Endodermal cell (in vitro differentiated cells): Measurements from ENCODE around the gene RGS21. TPM values are rescaled to one million over a fixed set of nuclear protein-coding genes. Genes with fewer than 3 reads are reported as not detected.

Experiments used
- DNase-seq: peaks from one replicate; pipeline ENCODE4 v3.0.0-alpha.2; 2017
- H3K27ac ChIP-seq: 2 replicates; pipeline ENCODE4 v1.5.1; 2013; ENCODE audit warnings: mild to moderate bottlenecking, low read depth, low read length, moderate library complexity
- H3K27me3 ChIP-seq: 2 replicates; pipeline ENCODE4 v1.6.1; 2013; ENCODE audit warnings: mild to moderate bottlenecking, low read length, moderate library complexity; ENCODE audit not compliant: insufficient read depth, control insufficient read depth, poor library complexity, severe bottlenecking
- H3K36me3 ChIP-seq: 2 replicates; pipeline ENCODE4 v1.7.0; 2013; ENCODE audit warnings: mild to moderate bottlenecking, low read length, moderate library complexity; ENCODE audit not compliant: control insufficient read depth, insufficient read depth
- H3K4me1 ChIP-seq: one replicate; pipeline ENCODE4 v1.7.0; 2013; ENCODE audit warnings: low read length; ENCODE audit not compliant: control insufficient read depth, insufficient read depth
- H3K4me3 ChIP-seq: 2 replicates; pipeline ENCODE4 v1.5.1; 2013; ENCODE audit warnings: mild to moderate bottlenecking, low read length, moderate library complexity
- H3K9ac ChIP-seq: 2 replicates; pipeline ENCODE4 v1.6.1; 2013; ENCODE audit warnings: mild to moderate bottlenecking, low read length, moderate library complexity; ENCODE audit not compliant: poor library complexity, severe bottlenecking; ENCODE audit errors: extremely low read depth
- H3K9me3 ChIP-seq: 2 replicates; pipeline ENCODE4 v1.6.1; 2013; ENCODE audit warnings: mild to moderate bottlenecking, low read length, moderate library complexity; ENCODE audit not compliant: control insufficient read depth
- H3K27ac Mint-ChIP-seq: 2 replicates; pipeline ENCODE4 v1.8.0; 2020; ENCODE audit warnings: mixed read lengths
- H3K27me3 Mint-ChIP-seq: 2 replicates; pipeline ENCODE4 v1.8.0; 2021; ENCODE audit warnings: mild to moderate bottlenecking, mixed read lengths; ENCODE audit not compliant: insufficient read depth
- H3K36me3 Mint-ChIP-seq: 2 replicates; pipeline ENCODE4 v1.8.0; 2020; ENCODE audit warnings: low read depth, mixed read lengths
- H3K4me1 Mint-ChIP-seq: 2 replicates; pipeline ENCODE4 v1.8.0; 2020; ENCODE audit warnings: mixed read lengths
- H3K4me3 Mint-ChIP-seq: 2 replicates; pipeline ENCODE4 v1.8.0; 2020; ENCODE audit warnings: mild to moderate bottlenecking, moderate library complexity, mixed read lengths
- H3K9me3 Mint-ChIP-seq: 2 replicates; pipeline ENCODE4 v1.8.0; 2020; ENCODE audit warnings: mild to moderate bottlenecking, mixed read lengths
- WGBS, 2 experiments: methylation state at CpG; one replicate each; pipeline versions ENCODE4 v1.1.5 to v1.1.7; 2013; ENCODE audit warnings: missing lambda C conversion rate in 2 of 2, mixed read lengths in 1 of 2; ENCODE audit not compliant: insufficient coverage in 1 of 2, insufficient read length in 1 of 2; 5-methylcytosine and 5-hydroxymethylcytosine counted together
- total RNA-seq, 2 donors: library from RNA; stranded (reverse); fragmentation: NEBNext Ultra II Directional in 1 of 2; extraction: Animal tissue kit (Norgen Biotek cat#: 25700) in 1 of 2; gene quantifications; 2 replicates in 1 of 2; 3 replicates in 1 of 2; pipeline ENCODE4 v1.2.1, GENCODE V29; 2021
- TF ChIP-seq, protein P1 (sequence below): fragments of 200-600 bp; sonication (generic); conservative IDR thresholded peaks from 2 replicates; pipeline ENCODE4 v1.5.0; 2021; ENCODE audit warnings: antibody characterized with exemption, mild to moderate bottlenecking

The RGS21 gene
- total RNA-seq, 2 donors from 2014 or later: not detected

DNA sequence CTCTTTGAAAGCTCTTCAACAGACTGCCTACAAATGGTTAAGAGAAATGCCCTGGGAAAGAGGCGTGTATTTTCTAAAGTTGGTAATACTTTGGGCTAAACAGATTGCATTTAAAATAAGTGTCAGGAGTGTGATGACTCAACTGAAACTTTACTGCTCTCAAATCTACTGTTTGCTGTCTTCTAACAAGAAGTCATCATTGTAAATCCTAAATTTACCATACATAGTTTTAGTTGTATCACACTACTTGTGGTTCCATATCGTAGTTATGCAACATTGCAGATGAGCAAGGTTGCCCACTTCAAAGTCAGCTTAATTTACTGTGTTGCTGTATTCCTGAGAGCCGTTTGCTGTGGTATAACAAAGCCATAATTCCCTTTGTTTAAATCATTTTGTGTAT is 59.6 kb downstream of the RGS21 start:
- H3K27ac Mint-ChIP-seq: no peak overlapping the region
- H3K4me3 Mint-ChIP-seq: no peak overlapping the region

DNA sequence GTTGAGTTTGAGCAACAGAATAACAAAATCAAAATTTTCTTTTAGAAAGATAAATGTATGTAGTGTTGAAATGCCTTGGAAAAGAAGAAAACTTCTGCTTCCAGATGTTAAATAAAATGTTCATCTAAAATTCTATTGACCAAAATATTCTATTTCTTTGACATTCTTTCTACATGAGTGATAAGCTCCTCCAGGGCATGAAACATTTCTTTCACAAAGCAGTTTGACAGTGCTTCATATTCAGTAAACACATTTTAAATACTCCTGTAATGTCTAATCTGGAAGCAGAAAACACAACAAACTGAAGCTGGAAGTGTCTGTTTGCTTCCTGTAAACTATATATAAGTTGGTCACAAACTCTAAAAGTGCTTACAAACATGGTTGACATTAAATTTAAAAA is 61.5 kb downstream of the RGS21 start:
- H3K27ac ChIP-seq: no peak overlapping the region
- H3K36me3 ChIP-seq: no peaks in the 10 kb centered on the region
- H3K4me1 Mint-ChIP-seq: no peaks in the 10 kb centered on the region
- peaks cover under 1% of the 10 kb centered on the region for H3K9me3 Mint-ChIP-seq
- H3K9ac ChIP-seq: no peak overlapping the region
- no peaks in the 10 kb centered on the region for H3K4me1 ChIP-seq
- no peaks in the 10 kb centered on the region for H3K27me3 ChIP-seq
- no peak for DNase-seq
- H3K4me3 Mint-ChIP-seq: no peak overlapping the region
- no peak overlapping the region for H3K27ac Mint-ChIP-seq
- no peak overlapping the region for H3K4me3 ChIP-seq
- H3K27me3 Mint-ChIP-seq: no peaks in the 10 kb centered on the region
- H3K36me3 Mint-ChIP-seq: no peaks in the 10 kb centered on the region
- TF ChIP-seq, protein P1, sequence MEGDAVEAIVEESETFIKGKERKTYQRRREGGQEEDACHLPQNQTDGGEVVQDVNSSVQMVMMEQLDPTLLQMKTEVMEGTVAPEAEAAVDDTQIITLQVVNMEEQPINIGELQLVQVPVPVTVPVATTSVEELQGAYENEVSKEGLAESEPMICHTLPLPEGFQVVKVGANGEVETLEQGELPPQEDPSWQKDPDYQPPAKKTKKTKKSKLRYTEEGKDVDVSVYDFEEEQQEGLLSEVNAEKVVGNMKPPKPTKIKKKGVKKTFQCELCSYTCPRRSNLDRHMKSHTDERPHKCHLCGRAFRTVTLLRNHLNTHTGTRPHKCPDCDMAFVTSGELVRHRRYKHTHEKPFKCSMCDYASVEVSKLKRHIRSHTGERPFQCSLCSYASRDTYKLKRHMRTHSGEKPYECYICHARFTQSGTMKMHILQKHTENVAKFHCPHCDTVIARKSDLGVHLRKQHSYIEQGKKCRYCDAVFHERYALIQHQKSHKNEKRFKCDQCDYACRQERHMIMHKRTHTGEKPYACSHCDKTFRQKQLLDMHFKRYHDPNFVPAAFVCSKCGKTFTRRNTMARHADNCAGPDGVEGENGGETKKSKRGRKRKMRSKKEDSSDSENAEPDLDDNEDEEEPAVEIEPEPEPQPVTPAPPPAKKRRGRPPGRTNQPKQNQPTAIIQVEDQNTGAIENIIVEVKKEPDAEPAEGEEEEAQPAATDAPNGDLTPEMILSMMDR: no peak
- no peaks in the 10 kb centered on the region for H3K9me3 ChIP-seq

More for the DNA sequence above, 59.6 kb downstream of the RGS21 start:
- Mint-ChIP-seq H3K4me1 (no peaks in the 10 kb centered on the region), H3K9me3 (no peaks in the 10 kb centered on the region), H3K36me3 (no peaks in the 10 kb centered on the region), H3K27me3 (no peaks in the 10 kb centered on the region)
- no peak overlapping the region for H3K27ac ChIP-seq
- H3K4me1 ChIP-seq: no peaks in the 10 kb centered on the region
- WGBS, 2 experiments: 83 to 88% methylated on average over 2 to 3 of the region's 3 CpGs
- TF ChIP-seq, protein P1: no peak
- DNase-seq: no peak
- H3K9me3 ChIP-seq: no peaks in the 10 kb centered on the region
- H3K36me3 ChIP-seq: no peaks in the 10 kb centered on the region
- no peaks in the 10 kb centered on the region for H3K27me3 ChIP-seq
- H3K4me3 ChIP-seq: no peak overlapping the region
- no peak overlapping the region for H3K9ac ChIP-seq

DNA sequence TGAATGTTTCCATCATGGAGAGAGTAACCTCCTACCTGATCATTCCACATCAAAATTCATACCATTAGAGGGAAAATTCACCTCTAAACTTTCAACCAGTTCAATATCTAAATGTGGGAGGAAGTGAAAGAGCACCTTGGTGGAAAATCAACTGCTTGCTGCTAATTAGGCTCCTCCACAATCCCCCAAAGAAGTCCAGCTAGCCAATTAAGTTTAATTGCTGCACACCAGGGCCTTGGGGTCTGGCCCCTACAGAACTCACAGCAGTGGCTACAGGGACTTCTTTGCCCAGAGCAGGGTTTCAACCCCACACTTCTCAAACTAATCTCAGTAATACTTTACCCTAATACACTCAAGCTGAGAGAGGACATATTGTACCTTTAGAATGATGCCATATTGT is 62.1 kb downstream of the RGS21 start:
- TF ChIP-seq, protein P1: no peak
- Histone ChIP-seq H3K27me3 (no peaks in the 10 kb centered on the region), H3K9ac (no peak overlapping the region), H3K27ac (no peak overlapping the region), H3K4me1 (no peaks in the 10 kb centered on the region), H3K36me3 (no peaks in the 10 kb centered on the region), H3K4me3 (no peak overlapping the region), H3K9me3 (no peaks in the 10 kb centered on the region)
- no peak overlapping the region for H3K4me3 Mint-ChIP-seq
- peaks cover 3% of the 10 kb centered on the region for H3K9me3 Mint-ChIP-seq
- H3K27me3 Mint-ChIP-seq: no peaks in the 10 kb centered on the region
- H3K27ac Mint-ChIP-seq: no peak overlapping the region
- no peaks in the 10 kb centered on the region for H3K36me3 Mint-ChIP-seq
- no peak for DNase-seq
- no peaks in the 10 kb centered on the region for H3K4me1 Mint-ChIP-seq
